ENCODE data around the gene FTH1. TPM values are rescaled to one million over a fixed set of nuclear protein-coding genes. Genes with fewer than 3 reads are reported as not detected.

Gene FTH1
- total and polyA plus RNA-seq, 2 of the 13 experiments (the other 11 are each of a cell fraction or from before 2014, with no cell fraction given): 607 to 760 TPM

DNA sequence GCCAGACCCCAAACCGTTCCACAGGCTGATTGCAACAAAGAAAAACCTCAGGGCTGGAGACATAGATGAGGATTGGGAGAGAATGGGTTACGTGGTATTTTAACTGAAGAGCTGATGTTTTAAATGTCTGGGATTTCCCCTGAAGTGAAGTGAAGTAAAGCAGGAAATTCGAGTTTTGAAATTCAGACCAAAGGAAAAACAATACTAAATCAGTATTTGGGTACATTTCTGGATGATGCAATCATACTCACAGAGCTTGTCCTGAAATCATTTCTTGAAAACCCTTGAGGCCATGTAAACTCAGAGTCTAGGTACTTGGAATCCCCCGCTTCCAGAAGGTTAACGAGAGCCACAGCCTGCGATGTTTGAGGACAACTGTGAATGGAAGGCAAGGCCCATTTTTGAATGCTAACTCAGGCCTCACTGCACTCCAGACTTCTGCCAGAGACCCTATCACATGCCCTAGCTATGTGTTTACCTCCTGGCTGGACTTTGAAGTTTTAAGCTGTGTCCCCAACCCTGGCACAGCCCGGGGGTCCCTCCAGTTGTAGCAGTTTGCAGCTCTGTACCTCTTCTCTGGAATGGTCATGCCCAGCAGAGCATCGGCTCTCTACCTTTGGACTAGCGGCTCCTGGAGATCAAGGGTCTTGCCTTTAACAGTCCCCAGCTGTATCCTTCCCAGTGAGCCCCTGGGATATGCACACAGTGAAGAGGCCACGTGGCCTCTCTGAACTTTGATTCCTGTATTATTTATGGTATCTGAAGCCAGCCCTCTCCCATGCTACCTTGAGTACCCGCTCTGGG is 5.4 kb upstream of the FTH1 start (continued):
- TF ChIP-seq HNRNPUL1 (IDR thresholded peaks at IDR 0.05; ENCODE audit: low read depth, low read length) (no peak), ZNF138 (CRISPR knock-in tag; IDR thresholded peaks at IDR 0.05; ENCODE audit: low read depth) (peak; percentile 43; the same call in 1 of the 2 replicates), MED8 (CRISPR knock-in tag; IDR thresholded peaks at IDR 0.05; ENCODE audit: insufficient replicate concordance) (peak; percentile 91), ZNF180 (CRISPR knock-in tag; IDR thresholded peaks at IDR 0.05; ENCODE audit: borderline replicate concordance, low read depth) (no peak), SIX4 (CRISPR knock-in tag; IDR thresholded peaks at IDR 0.05) (peak; percentile 58), PHF21A (CRISPR knock-in tag; IDR thresholded peaks at IDR 0.05) (peak; percentile 96), ZNF292 (CRISPR knock-in tag; IDR thresholded peaks at IDR 0.05; ENCODE audit: borderline replicate concordance, low read depth) (peak; percentile 50; the same call in 1 of the 2 replicates), BRD4 (CRISPR knock-in tag; IDR thresholded peaks at IDR 0.05) (0 out of 2 replicates have a peak, but pooled peaks have one; percentile 58), JDP2 (CRISPR knock-in tag; IDR thresholded peaks at IDR 0.05; ENCODE audit: borderline replicate concordance) (no peak), ZBTB21 (CRISPR knock-in tag; IDR thresholded peaks at IDR 0.05) (peak; percentile 32; the same call in 1 of the 2 replicates), RNF2 (conservative IDR thresholded peaks at IDR 0.05; ENCODE audit: low read depth) (no peak), ATAD3A (CRISPR knock-in tag; IDR thresholded peaks at IDR 0.05) (no peak), SRY (CRISPR knock-in tag; IDR thresholded peaks at IDR 0.05) (peak; percentile 46; the same call in 1 of the 2 replicates), SRSF4 (IDR thresholded peaks at IDR 0.05; ENCODE audit: low read depth, low read length, poor library complexity, severe bottlenecking) (no peak)
- TF ChIP-seq, protein P1, sequence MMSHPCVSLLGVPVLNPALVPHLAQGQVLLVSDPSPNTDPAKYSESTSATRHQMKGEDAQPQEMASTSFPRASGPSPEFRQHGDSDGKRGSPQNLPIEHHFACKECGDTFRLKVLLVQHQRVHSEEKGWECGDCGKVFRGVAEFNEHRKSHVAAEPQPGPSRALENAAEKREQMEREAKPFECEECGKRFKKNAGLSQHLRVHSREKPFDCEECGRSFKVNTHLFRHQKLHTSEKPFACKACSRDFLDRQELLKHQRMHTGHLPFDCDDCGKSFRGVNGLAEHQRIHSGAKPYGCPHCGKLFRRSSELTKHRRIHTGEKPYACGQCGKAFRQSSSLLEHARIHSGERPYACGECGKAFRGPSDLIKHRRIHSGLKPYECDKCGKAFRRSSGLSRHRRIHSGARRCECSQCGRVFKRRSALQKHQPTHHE (CRISPR knock-in tag; IDR thresholded peaks at IDR 0.05; ENCODE audit: borderline replicate concordance): peak; percentile 66; the same call in 1 of the 2 replicates
- TF ChIP-seq, protein P2, sequence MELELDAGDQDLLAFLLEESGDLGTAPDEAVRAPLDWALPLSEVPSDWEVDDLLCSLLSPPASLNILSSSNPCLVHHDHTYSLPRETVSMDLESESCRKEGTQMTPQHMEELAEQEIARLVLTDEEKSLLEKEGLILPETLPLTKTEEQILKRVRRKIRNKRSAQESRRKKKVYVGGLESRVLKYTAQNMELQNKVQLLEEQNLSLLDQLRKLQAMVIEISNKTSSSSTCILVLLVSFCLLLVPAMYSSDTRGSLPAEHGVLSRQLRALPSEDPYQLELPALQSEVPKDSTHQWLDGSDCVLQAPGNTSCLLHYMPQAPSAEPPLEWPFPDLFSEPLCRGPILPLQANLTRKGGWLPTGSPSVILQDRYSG (CRISPR knock-in tag; IDR thresholded peaks at IDR 0.05): no peak
- TF ChIP-seq, protein P3, sequence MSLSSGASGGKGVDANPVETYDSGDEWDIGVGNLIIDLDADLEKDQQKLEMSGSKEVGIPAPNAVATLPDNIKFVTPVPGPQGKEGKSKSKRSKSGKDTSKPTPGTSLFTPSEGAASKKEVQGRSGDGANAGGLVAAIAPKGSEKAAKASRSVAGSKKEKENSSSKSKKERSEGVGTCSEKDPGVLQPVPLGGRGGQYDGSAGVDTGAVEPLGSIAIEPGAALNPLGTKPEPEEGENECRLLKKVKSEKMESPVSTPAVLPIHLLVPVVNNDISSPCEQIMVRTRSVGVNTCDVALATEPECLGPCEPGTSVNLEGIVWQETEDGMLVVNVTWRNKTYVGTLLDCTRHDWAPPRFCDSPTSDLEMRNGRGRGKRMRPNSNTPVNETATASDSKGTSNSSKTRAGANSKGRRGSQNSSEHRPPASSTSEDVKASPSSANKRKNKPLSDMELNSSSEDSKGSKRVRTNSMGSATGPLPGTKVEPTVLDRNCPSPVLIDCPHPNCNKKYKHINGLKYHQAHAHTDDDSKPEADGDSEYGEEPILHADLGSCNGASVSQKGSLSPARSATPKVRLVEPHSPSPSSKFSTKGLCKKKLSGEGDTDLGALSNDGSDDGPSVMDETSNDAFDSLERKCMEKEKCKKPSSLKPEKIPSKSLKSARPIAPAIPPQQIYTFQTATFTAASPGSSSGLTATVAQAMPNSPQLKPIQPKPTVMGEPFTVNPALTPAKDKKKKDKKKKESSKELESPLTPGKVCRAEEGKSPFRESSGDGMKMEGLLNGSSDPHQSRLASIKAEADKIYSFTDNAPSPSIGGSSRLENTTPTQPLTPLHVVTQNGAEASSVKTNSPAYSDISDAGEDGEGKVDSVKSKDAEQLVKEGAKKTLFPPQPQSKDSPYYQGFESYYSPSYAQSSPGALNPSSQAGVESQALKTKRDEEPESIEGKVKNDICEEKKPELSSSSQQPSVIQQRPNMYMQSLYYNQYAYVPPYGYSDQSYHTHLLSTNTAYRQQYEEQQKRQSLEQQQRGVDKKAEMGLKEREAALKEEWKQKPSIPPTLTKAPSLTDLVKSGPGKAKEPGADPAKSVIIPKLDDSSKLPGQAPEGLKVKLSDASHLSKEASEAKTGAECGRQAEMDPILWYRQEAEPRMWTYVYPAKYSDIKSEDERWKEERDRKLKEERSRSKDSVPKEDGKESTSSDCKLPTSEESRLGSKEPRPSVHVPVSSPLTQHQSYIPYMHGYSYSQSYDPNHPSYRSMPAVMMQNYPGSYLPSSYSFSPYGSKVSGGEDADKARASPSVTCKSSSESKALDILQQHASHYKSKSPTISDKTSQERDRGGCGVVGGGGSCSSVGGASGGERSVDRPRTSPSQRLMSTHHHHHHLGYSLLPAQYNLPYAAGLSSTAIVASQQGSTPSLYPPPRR (CRISPR knock-in tag; IDR thresholded peaks at IDR 0.05; ENCODE audit: borderline replicate concordance): no peak; the same call in none of the 2 replicates
- TF ChIP-seq, protein P4, sequence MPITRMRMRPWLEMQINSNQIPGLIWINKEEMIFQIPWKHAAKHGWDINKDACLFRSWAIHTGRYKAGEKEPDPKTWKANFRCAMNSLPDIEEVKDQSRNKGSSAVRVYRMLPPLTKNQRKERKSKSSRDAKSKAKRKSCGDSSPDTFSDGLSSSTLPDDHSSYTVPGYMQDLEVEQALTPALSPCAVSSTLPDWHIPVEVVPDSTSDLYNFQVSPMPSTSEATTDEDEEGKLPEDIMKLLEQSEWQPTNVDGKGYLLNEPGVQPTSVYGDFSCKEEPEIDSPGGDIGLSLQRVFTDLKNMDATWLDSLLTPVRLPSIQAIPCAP (CRISPR knock-in tag; IDR thresholded peaks at IDR 0.05; ENCODE audit: low read depth): no peak
- TF ChIP-seq, protein P5, sequence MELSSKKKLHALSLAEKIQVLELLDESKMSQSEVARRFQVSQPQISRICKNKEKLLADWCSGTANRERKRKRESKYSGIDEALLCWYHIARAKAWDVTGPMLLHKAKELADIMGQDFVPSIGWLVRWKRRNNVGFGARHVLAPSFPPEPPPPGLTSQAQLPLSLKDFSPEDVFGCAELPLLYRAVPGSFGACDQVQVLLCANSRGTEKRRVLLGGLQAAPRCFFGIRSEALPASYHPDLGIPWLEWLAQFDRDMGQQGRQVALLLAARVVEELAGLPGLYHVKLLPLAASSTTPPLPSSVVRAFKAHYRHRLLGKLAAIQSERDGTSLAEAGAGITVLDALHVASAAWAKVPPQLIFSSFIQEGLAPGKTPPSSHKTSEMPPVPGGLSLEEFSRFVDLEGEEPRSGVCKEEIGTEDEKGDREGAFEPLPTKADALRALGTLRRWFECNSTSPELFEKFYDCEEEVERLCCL (CRISPR knock-in tag; IDR thresholded peaks at IDR 0.05; ENCODE audit: borderline replicate concordance): no peak

Data from HepG2 (cell line).